Upper lobe of left lung (tissue), 4 donors: ENCODE data around the gene PCIF1.

Experiments
- POLR2A ChIP-seq, 4 donors: fragments of 450-650 bp; IDR thresholded peaks; one replicate each; pipeline ENCODE4 v1.5.1; 2016 to 2017; ENCODE audit warnings: antibody characterized with exemption in 4 of 4, mild to moderate bottlenecking in 2 of 4
- POLR2AphosphoS5 ChIP-seq, 2 donors: sonication (generic); formaldehyde crosslinking; IDR thresholded peaks; one replicate each; pipeline ENCODE4 v1.5.1; 2017; ENCODE audit warnings: antibody characterized with exemption in 2 of 2
- TF ChIP-seq, protein P1 (sequence below), 6 experiments: fragments of 450-650 bp in 4 of 6; fragments of 200-600 bp in 2 of 6; sonication (generic) in 2 of 6; IDR thresholded peaks; one replicate each; pipeline ENCODE4 v1.5.1; 2016 to 2019; ENCODE audit warnings: antibody characterized with exemption in 6 of 6

DNA sequence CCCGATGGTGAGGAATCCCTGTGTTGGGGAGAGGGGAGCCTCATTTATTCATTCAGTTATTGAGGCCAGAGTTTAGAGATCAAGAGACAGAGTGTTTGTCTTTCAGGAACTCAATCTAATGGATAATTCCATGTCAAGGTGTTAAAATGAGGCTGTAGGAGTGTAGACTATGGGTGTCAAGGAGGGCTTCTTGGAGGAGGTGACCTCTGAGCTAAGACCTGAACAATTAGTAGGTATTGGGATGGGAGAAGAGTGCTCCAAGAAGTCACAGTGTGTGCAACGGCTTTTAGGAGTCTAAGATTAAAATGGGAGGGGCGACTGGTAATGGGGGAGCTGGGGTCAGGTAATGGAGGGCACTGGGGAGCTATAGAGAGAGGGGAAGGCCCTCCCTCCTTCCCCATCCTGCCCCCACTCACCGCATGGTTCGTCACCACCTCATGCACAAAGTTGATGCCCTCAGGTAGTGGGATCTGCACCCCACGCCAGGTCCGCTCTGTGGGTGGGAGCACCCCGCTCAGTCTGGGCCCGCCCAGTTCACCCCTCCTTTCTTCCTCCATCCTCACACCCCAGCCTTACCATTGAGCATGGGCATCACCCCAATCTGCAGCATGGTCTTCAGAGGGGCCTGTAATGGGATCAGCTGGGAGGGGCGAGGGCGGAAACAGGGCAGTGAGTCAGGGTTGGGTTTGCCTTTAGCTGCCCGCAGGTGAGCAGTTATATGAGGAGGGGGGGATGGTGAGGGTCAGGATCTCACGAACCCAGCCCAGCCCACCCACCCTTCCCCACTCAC lies 35.2 kb upstream of the PCIF1 start:
- TF ChIP-seq POLR2A (IDR thresholded peaks at IDR 0.05) (peak in 1 of 4 donors; percentile 6), POLR2AphosphoS5 (IDR thresholded peaks at IDR 0.05) (no peak)
- TF ChIP-seq, protein P1, sequence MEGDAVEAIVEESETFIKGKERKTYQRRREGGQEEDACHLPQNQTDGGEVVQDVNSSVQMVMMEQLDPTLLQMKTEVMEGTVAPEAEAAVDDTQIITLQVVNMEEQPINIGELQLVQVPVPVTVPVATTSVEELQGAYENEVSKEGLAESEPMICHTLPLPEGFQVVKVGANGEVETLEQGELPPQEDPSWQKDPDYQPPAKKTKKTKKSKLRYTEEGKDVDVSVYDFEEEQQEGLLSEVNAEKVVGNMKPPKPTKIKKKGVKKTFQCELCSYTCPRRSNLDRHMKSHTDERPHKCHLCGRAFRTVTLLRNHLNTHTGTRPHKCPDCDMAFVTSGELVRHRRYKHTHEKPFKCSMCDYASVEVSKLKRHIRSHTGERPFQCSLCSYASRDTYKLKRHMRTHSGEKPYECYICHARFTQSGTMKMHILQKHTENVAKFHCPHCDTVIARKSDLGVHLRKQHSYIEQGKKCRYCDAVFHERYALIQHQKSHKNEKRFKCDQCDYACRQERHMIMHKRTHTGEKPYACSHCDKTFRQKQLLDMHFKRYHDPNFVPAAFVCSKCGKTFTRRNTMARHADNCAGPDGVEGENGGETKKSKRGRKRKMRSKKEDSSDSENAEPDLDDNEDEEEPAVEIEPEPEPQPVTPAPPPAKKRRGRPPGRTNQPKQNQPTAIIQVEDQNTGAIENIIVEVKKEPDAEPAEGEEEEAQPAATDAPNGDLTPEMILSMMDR (IDR thresholded peaks at IDR 0.05), result no peak
